ENCODE measurements around the gene IRAG1. TPM values are rescaled to one million over a fixed set of nuclear protein-coding genes. Genes with fewer than 3 reads are reported as not detected.

IRAG1 gene
- total and polyA plus RNA-seq, 2 donors (not counting 3 experiments of a cell fraction or from before 2014, with no cell fraction given), result 0.22 to 0.38 TPM

GRCh38 chr11:10696468-10697322 lies 3.1 kb upstream of the IRAG1 start:
- peaks cover 0 to 5% of the 10 kb centered on the region in 2 experiments for H3K27me3 ChIP-seq (ENCODE audit: control insufficient read depth in 2 of 2, insufficient read depth in 2 of 2, low read length in 2 of 2)
- H3K4me1 ChIP-seq (ENCODE audit: control insufficient read depth, extremely low read depth, insufficient read depth, low read length), result no peaks in the 10 kb centered on the region
- no peak overlapping the region for H3K9ac ChIP-seq (replicated peaks; ENCODE audit: extremely low read depth, insufficient read depth, low read length)
- H3K4me3 ChIP-seq (replicated peaks in 1 of 3; ENCODE audit: insufficient read depth in 1 of 3, low read depth in 1 of 3, low read length in 3 of 3), result no peak overlapping the region
- intact Hi-C loops (cut with micrococcal nuclease) (no loop called here), dilution Hi-C loops (cut with MboI; ENCODE audit: extremely low pct_ligation_motif_present, low sequenced_read_pairs) (no loop called here)
- no peak for FAIRE-seq
- ChIA-PET CTCF (interaction anchor here (0.5 to 1.2 kb wide), 4 partner anchors 9 to 245 kb away, joined by 3 read pairs; partner anchors contain the start of gene RNF141), POLR2A (no interaction called here)
- TF ChIP-seq JUN (IDR thresholded peaks at IDR 0.05; ENCODE audit: borderline replicate concordance, insufficient read depth, insufficient read length, low read depth) (no peak), POLR2AphosphoS5 (IDR thresholded peaks at IDR 0.05; ENCODE audit: insufficient read depth, low read depth, low read length) (no peak), MYC (IDR thresholded peaks at IDR 0.05; ENCODE audit: low read depth, low read length) (no peak), POLR2A (IDR thresholded peaks at IDR 0.05; ENCODE audit: low read depth, low read length) (no peak), EZH2 (IDR thresholded peaks at IDR 0.05; ENCODE audit: borderline replicate concordance, low read depth, low read length, severe bottlenecking) (no peak), FOS (IDR thresholded peaks at IDR 0.05; ENCODE audit: borderline replicate concordance, insufficient read depth, low read length) (no peak), GATA2 (IDR thresholded peaks at IDR 0.05; ENCODE audit: insufficient read depth, insufficient read length, low read depth, low read length) (no peak)
- TF ChIP-seq, protein P1, sequence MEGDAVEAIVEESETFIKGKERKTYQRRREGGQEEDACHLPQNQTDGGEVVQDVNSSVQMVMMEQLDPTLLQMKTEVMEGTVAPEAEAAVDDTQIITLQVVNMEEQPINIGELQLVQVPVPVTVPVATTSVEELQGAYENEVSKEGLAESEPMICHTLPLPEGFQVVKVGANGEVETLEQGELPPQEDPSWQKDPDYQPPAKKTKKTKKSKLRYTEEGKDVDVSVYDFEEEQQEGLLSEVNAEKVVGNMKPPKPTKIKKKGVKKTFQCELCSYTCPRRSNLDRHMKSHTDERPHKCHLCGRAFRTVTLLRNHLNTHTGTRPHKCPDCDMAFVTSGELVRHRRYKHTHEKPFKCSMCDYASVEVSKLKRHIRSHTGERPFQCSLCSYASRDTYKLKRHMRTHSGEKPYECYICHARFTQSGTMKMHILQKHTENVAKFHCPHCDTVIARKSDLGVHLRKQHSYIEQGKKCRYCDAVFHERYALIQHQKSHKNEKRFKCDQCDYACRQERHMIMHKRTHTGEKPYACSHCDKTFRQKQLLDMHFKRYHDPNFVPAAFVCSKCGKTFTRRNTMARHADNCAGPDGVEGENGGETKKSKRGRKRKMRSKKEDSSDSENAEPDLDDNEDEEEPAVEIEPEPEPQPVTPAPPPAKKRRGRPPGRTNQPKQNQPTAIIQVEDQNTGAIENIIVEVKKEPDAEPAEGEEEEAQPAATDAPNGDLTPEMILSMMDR (IDR thresholded peaks at IDR 0.05; ENCODE audit: extremely low read depth in 1 of 2, insufficient read depth in 1 of 2, low read depth in 1 of 2, low read length in 2 of 2), result no peak
- TF ChIP-seq, protein P2, sequence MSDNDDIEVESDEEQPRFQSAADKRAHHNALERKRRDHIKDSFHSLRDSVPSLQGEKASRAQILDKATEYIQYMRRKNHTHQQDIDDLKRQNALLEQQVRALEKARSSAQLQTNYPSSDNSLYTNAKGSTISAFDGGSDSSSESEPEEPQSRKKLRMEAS (IDR thresholded peaks at IDR 0.05; ENCODE audit: insufficient read depth, insufficient read length), result no peak
- H3K9me3 ChIP-seq (replicated peaks; ENCODE audit: control insufficient read depth, insufficient read depth, low read length), result no peaks in the 10 kb centered on the region
- no peaks in the 10 kb centered on the region for H4K20me1 ChIP-seq (replicated peaks; ENCODE audit: control insufficient read depth, extremely low read depth, insufficient read depth, low read length)
- no peaks in the 10 kb centered on the region for H3K36me3 ChIP-seq (ENCODE audit: control insufficient read depth in 2 of 2, extremely low read depth in 1 of 2, insufficient read depth in 2 of 2, low read length in 2 of 2)
- H3K79me2 ChIP-seq (ENCODE audit: control insufficient read depth, insufficient read depth, low read length), result no peaks in the 10 kb centered on the region
- no peaks in the 10 kb centered on the region for H3K9me1 ChIP-seq (replicated peaks; ENCODE audit: control insufficient read depth, extremely low read depth, insufficient read depth, low read length)
- no peak overlapping the region for H2AFZ ChIP-seq (ENCODE audit: low read depth, low read length)
- no peak overlapping the region for H3K27ac ChIP-seq (ENCODE audit: insufficient read depth, low read depth, low read length)
- no peak for DNase-seq (ENCODE audit: low read depth, low spot score)
- BruUV-seq (replicated peaks), result no TSS peak
- H3K4me2 ChIP-seq (ENCODE audit: insufficient read depth, low read length), result no peak overlapping the region

Data from endothelial cell of umbilical vein (primary cell).